GM18526 (cell line): ENCODE data around the gene HMOX2.

Experiments used
- POLR2A ChIP-seq: IDR thresholded peaks from 3 replicates; pipeline ENCODE4 v1.6.1; 2011; ENCODE audit not compliant: insufficient read length; ENCODE audit errors: extremely low read depth

The HMOX2 gene, protein sequence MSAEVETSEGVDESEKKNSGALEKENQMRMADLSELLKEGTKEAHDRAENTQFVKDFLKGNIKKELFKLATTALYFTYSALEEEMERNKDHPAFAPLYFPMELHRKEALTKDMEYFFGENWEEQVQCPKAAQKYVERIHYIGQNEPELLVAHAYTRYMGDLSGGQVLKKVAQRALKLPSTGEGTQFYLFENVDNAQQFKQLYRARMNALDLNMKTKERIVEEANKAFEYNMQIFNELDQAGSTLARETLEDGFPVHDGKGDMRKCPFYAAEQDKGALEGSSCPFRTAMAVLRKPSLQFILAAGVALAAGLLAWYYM

DNA sequence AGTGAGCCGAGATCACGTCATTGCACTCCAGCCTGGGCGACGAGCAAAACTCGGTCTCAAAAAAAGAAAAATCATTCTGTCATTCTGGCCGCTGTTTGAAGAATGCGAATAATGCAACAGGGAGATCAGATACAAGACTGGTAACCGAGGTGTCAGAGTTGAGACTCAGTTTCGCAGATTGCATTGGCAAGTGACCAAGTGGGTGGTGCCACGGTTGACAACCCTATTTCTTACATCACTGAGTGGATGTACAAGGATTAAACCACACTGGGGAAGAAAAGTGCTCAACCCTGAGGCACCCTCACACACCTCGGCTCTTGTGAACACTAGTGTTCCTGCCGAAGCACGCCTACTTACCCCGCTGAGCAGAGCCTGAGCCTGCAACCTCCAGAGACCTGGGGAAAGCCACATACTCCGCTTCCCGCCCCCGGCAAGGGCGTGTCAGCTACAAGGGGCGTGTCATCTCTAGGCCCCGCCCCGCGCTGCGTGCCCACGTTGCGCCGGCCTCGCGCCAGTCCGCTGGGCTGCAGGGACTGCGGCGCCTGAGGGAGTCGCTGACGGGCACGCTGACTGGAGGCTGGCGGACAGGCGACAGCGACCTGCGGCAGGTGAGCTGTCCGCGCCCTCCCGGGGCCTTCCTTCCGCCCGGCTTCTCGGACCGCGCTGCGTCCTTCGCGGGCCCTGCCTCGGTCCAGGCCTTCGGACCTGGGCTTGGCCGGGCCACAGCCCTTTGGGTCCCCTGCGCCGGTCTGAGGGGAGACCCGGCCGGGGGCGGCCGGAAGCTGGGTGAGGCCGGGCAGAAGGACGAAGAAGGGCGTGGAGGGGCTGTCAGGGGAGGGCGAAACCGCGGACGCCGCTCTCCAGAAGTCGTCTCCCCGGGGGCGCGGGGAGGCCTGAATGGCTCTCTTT lies at the start of gene HMOX2:
Gene HMOX2 (plus strand): TSS at position 519 of the 909 bp plus-strand sequence. CDS start 29,127 bp downstream, outside the sequence.
- TF ChIP-seq POLR2A = peak; percentile 97

DNA sequence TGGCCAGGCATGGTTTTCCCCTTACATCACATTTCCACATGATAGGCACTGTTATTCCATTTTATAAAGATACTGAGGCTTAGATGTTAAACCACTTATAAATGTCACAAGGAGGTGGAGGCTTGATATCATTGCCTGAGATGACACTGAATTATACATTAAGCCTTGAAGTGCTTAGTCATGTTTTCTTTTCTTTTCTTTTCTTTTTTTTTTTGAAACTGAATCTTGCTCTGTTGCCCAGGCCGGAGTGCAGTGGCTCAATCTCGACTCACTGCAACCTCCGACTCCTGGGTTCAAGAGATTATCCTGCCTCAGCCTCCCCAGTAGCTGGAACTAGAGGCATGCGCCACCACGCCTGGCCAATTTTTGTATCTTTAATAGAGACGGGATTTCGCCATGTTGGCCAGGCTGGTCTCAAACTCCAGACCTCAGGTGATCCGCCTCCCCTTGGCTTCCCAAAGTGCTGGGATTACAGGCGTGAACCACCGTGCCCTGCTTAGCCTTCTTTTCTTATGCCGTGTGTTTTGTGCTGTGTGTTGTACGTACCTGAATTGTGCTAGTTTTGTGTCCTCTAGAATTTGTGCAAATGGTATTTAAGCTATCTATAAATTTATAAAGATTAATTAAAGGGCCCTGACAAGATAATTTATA lies 49.4 kb upstream of the HMOX2 start:
- no peak for TF ChIP-seq POLR2A

DNA sequence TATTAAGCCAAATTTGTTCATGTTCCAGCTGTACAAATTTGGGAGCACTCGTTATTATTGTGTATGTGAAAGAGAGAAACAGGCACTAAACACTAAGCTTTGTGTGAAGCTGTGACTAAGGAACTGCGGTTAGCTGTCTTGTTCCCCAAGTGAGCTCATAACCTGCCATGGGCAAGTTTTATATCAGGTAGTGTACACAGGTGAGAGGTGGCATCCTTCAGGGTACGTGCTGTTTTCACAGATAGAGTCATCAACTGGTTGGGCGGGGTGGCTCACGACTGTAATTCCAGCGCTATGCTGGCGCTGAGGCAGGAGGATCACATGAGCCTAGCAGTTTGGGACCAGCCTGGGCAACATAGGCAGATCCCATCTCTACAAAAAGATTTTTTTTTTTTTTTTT lies 47.7 kb upstream of the HMOX2 start:
- TF ChIP-seq POLR2A = no peak

DNA sequence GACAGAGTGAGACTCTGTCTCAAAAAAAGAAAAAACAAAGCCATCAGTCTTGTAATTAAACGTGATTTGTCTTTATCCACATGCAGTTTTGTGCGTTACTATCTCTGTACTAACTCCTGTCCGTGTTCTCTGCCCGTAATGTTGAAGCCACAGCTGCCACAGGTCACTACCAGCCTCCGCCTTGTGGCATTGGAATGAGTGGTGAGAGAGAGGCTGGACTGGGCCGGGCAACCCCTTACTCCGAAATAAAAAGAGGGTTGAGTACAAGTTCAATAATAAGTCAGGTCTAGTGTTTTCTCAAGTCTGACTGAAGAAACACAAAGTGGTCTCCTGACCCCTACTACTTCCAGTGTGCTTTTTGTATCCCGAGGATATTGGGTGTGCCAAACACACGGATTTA lies 45.2 kb upstream of the HMOX2 start:
- TF ChIP-seq POLR2A = no peak

DNA sequence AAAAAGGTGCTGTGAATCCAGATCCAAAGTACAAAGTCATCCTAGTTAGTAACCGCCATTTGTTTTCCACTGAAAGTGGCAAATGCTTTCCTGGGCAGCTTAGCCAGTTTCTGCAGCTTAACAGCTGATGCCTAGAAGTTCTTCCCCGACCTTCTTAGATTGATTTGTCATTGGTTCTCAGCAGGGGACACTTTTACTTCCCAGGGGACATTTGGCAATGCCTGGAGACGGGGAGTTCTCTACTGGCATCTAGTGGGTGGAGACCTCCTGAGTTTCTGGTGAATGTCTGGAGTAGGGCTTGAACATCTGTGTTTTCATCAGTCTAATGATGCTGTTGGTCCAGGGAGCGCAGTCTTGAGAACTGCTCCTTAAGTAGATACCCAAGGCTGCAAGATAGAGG lies 43.0 kb upstream of the HMOX2 start:
- no peak for TF ChIP-seq POLR2A

DNA sequence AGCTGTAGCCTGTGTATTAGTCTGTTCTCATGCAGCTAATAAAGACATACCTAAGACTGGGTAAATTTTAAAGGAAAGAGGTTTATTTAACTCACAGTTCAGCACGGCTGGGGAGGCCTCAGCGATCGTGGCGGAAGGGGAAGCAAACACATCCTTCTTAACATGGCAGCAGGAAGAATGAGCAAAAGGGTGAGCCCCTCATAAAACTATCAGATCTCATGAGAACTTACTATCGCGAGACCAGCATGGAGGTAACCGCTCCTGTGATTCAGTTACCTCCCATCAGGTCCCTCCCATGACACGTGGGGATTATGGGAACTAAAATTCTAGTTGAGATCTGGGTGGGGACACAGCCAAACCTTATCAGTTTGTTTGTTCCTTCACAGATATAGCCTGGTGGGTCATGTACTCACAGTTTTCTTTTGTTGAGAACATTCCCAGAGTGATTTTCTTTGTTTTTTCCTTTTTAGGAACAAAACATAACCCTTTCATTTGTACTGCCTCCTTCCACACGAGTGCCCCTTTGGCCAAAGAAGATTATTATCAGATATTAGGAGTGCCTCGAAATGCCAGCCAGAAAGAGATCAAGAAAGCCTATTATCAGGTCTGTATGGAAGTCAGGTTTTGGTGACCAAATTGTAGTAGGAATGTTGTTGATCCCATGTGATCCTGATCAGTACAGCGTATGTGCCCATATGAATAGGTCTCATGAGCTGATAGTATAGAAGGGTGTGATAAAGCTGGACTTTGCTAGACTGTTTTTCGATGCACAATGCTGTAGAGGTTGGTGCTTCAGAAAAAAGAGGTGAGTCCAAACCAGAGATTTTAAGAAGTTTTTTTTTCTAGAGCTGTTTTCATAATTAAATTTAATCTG lies 42.0 kb upstream of the HMOX2 start:
- TF ChIP-seq POLR2A = no peak

DNA sequence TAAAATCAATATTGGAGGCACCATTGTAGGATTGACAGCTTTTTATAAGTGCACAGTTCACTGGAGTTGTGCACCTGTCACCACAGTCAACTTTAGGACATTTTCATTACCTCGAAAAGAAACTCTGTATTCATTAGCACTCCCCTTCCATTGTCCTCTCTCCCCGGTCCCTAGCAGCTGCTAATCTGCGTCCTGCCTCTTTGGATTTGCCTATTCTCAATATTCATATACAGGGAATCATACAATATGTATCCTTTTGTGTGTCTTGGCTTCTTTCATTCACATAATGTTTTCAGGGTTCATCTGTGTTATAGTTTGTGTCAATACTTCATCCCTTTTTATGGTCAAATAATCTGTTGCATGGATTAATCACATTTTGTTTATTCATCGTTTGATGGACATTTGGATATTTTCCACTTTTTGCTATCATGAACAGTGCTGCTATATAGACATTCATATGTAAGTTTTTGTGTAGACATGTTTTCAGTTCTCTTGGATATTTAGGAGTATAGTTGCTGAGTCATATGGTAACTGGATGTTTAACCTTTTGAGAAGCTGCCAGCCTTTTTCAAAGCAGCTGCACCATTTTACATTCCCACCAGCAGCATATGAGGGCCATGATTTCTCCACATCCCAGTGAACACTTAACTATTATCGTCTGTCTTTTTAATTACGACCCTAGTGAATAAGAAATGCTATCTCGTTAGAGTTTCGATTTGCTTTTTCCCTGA lies 40.7 kb upstream of the HMOX2 start:
- TF ChIP-seq POLR2A = no peak

DNA sequence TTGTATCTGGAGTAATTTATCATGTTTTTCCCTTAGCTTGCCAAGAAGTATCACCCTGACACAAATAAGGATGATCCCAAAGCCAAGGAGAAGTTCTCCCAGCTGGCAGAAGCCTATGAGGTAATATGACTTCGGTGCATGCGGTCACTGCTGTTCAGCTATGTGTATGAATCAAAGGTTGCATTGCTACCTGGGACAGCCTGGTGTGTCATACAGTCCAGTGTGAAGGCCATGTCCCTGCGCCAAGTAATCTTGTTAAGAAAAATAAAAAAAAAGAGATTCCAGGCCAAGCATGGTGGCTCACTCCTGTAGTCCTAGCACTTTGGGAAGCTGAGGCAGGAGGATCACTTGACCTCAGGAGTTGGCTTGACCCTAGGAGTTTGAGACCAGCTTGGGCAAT lies 38.8 kb upstream of the HMOX2 start:
- TF ChIP-seq POLR2A = no peak

DNA sequence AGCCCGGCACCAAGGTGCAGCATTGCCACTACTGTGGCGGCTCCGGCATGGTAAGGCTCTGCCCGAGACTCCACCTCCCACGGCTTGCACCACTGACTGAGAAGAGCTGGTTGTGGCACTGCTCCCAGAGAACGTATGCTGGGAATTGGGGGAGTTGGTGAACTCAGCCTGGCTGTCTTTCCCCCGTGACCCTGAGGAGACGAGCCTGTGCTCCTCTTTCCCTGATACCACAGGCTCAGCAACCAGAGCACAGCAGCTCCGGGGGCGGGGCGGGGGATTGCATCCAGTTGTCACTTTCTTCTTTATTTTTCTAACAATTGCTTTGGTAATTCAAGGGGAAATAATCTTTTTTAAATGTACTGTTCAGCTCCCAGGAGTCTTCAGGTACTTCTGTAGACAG lies 33.8 kb upstream of the HMOX2 start:
- no peak for TF ChIP-seq POLR2A

DNA sequence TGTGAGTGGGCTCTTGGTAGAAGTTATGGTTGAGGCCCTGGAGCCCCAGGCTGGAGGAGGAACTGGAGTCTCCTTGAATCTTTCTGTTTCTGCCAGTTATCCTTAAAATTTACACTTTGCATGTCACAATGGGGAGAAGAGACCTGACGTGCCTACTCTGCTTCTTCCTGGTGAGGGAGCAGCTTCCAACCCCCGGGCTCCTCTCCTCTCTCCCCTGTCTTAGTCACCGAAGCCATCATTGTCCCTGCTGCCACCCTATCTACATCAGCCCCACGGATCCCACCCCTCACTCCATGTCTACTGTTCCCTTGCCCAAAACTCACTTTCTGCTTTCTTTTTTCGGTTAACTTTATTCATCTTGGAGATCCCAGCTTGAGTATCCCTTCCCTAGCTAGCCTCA lies 32.9 kb upstream of the HMOX2 start:
- no peak for TF ChIP-seq POLR2A

DNA sequence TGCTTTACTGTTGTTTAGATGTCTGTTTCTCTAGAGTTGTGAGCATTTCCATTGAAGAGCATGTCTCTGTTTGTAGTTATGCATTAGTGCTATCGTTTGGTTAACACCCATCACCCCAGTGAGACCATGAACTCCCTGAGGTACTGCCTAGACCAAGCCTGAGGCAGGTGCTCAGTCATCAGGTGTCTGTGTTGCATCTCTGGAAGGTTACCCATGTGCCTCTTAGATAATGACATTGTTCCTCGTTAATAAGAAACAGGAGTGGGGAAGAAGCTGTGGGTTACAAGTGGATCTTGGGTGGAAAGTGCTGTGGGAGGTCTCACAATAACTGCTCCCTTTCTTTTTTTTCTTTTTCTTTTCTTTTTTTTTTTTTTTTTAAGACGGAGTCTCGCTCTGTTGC lies 32.2 kb upstream of the HMOX2 start:
- TF ChIP-seq POLR2A = no peak

DNA sequence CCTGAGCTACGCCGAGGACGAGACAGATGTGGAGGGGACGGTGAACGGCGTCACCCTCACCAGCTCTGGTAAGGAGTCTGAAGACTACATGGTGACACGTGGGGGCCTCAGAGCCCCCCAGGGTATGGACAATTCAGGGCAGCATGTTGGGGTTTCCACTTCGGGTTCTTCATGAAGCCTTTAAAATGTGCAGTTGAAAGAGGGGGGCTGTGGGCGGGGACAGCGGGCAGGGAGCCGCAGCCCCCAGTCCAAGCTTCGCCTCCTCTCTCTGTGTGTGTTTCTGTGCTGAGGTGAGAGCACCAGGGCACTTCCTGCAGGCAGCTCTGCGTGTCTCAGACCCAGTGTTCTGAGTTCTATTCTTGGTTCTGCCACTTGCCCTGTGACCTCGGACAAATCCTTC lies 25.8 kb upstream of the HMOX2 start:
- no peak for TF ChIP-seq POLR2A

DNA sequence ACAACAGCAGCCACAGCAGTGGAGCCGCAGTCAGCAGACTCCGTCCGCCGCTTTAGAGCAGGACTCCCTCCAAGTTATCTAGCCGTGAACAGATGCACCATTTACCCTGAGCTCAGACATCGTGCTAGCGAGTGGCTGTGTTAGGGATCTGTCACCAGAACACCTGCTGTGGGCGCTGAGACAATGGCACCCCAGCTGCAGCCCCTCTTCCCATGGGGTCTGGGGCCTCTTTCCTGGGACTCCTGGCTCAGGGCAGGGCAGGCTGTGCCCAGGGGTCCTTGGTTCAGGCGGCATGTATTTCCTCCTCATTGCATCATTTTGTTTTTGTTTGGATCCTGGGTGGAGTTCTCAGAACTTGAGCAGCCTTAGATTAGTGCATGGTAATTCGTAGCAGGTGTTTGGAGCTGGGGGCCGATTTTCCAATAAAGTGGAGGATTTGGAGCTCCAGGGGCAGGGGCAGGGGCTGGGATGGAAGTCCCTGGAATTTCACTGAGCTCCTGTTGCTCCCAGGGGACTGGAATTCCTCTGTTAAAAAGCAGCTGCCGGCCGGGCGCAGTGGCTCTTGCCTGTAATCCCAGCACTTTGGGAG lies 25.2 kb upstream of the HMOX2 start:
- TF ChIP-seq POLR2A = no peak

DNA sequence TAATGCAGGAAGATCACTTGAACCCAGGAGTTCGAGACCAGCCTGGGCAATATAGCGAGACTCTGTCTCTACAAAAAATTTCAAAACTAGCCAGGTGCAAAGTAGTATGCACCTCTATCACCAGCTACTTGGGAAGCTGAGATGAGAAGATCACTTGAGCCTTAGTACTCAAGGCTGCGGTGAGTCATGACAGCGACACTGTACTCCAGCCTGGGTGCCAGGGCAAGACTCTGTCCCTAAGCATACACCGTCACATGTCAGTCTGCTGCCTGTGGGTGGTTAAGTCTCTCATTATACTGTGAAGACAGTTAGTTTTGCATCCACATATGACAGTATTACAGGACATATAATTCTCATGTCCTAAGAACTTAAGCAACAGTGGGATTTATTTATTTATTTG lies 23.5 kb upstream of the HMOX2 start:
- TF ChIP-seq POLR2A = no peak
